Measurements from ENCODE around the gene EYA4.

Gene EYA4

GRCh38 chr6:133404728-133405127 lies 163.6 kb downstream of the EYA4 start:
- DNase-seq: no peak

DNA sequence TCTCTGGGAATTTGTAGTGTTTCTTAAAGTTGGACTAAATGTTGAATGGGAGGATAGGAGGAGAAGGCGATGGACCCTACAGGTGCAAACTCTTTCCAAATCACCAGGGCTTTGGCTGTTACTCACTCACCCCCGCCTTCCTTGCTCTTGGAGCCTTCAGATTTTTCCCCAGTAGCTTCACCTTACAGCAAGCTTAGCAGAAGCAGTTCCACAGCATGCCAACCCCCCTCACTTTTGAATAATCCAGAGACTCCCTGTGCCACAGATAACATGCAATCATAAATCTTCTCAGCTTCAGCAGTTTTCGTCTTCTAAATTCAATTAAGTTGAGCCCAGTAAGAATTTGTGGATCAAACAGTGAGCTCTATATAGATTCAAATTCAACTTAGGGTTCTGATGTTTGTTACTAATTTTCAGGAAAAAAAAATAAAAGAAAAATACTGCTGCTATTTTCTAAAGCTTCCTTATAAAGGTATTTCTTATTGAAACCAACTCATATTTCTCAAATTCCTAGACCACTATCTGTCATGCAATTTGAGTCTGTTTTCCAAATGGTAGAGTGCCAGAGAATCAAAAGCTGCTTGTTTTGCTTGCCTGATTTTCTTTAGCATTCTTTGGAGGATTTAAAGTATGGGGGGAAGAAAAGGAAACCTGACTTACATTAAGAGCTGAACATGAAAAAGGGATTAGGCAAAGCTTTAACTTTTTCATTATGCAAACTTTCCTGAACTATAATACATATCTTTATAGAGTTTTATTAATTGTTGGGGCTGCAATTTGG lies 166.4 kb downstream of the EYA4 start:
- DNase-seq: no peak

- no peak for DNase-seq
Measured at GRCh38 chr6:133408132-133408531, 167.0 kb downstream of the EYA4 start.

- DNase-seq: no peak
Measured at GRCh38 chr6:133408543-133408942, 167.4 kb downstream of the EYA4 start.

- no peak for DNase-seq
Measured at GRCh38 chr6:133410638-133411435, 169.7 kb downstream of the EYA4 start.

GRCh38 chr6:133411757-133412156 lies 170.6 kb downstream of the EYA4 start:
- no peak for DNase-seq

GRCh38 chr6:133415262-133415661 lies 174.1 kb downstream of the EYA4 start:
- no peak for DNase-seq

- DNase-seq: no peak
Measured at GRCh38 chr6:133418108-133418507, 177.0 kb downstream of the EYA4 start.

DNA sequence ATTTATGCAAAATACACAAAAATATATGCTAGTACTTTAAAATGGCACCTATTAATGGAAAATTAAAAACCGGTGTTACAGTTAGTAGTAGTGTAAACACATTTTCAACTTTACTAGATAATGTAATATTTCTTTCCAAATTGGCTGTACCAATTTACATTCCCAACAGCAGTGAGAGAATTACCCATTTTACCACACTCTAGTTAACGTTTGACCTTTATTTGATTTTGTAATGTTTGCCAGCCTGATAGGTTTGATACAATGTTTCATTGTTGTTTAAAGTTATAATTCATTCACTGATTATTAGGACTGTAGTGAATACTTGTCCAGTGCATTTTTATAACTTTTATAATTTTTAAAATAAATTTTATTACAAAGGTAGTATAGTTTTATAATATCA lies 182.1 kb downstream of the EYA4 start:
- DNase-seq: no peak

- no peak for DNase-seq
Measured at GRCh38 chr6:133424359-133424758, 183.2 kb downstream of the EYA4 start.

GRCh38 chr6:133426038-133426437 lies 184.9 kb downstream of the EYA4 start:
- no peak for DNase-seq

DNA sequence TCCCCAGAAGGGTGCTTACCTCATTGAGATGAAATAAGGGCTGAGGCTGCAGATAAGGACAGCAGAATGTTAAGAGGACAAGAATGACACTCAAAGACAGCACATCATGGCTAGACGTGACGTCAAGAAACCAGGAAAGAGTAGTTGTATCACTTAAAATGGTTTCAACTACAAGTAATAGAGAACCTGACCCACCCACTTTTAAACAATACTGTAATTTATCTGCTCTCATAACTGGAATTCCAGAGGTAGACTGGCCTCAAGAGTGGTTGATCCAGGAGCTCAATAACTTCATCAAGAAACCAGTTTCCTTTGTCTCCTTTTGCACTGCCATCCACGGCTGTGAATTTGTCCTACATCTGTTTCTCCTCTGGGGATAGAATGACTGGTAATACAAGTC lies 187.1 kb downstream of the EYA4 start:
- no peak for DNase-seq

GRCh38 chr6:133430530-133430929 lies 189.4 kb downstream of the EYA4 start:
- DNase-seq: no peak

DNA sequence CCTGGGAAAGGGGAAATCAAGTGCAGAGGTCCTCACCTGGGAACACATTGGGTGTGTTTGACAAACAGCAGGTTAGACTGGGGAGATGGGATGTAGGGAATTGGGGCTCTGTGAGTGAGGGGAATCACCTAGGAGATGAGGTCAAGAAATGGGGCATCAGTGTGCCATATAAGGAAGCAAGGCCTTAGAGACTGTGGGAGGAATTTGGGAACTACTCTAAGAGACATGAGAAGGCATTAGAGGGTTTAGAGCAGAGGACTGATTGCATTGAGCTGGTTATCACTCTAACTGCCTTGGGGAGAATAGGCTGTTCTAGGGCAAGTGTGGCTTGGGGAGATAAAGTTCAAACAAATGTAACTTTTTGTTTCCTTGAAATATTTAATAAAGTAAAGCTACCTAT lies 189.9 kb downstream of the EYA4 start:
- no peak for DNase-seq

DNA sequence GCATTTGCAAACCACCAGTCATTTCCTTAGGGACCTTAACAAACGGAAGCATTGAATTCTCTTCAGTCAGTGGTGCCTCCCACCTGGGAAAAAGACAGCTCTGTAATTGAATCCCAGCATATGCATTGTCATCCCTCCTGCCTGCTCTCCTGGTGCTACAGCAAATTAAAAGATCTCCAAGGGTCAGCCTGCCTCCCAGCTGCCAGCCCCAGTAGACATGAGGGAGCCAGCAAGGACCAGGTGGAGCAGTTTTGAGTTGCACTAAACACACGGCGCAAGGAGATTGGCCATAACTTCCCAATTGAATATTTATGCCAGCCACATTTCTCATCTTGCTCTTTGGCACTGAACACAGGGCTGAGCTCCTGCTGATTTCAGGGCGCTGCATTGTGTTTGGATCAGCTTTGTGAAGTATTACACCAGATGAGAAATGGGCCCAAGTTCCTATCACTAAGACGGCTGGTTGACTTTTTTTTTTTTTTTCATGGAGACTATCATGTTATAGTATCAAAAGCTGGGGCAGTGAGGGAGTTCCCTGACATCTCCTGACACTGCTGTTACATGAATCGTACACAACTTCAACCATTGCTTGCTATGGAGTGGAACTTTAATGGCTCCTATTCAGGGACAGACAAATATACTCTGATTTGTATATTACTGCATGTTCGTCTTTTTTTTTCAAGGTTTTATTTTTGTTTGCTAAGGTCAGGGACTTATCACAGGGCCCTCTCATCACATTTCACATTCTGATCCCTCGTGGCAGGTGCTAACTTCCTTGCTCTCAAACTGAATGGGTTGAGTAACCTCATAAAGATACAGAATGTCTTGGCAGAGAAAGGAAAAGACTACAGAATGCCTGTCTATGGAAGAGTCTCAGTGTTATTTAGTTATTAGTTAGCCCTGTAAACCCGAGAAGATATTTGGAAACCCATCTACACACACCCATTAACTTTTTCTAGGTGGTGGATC lies 191.1 kb downstream of the EYA4 start:
- no peak for DNase-seq

DNA sequence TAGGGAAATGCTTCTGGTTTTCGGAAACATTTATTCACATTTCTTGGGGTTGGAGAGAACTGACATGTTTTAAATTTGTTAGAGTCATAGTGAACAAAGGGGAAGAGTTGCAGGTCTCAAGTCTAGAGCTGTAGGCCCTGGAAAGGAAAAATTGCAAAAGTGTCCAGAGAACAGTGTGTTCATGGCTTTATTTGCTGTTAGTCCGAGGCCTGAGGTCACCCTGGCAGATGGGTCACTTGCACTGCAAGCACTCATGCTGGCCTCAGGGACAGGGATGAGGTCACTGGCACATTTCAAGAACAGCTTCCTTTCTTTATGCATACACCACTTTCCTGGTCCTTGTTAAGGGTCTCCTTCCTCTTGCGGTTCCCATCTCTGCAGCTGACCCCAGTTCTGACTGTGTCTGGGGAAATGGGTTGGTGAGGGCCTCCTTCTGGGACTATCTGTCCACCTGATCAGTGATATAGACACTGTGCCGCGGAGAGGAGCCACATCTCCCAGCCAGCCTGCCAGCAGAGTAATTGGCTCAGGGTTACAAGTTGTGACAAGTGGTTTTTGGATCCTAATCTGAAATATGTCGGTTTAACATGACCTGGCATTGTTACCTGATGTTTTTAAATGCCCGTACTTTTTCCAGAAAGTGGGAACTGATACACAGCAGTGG lies 194.0 kb downstream of the EYA4 start:
- DNase-seq: no peak

DNA sequence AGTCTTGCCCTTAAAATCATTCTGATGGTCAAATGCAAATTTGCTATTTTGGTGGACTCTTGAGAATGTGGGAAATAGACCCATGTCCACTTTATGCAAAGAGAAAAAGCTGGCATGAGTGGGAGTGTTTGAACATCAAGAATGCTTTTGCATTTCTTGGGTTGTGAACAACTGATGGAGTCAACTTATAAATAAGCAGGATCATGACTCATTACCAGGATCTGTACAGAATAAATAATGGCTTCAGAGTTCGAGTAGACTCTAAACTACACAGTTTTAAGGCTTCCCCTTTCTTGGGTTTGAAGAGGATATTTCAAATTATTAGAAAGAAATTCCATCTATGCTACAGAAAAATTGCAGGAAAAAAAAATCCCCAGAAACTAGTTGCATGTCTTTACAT lies 195.5 kb downstream of the EYA4 start:
- DNase-seq: no peak

DNA sequence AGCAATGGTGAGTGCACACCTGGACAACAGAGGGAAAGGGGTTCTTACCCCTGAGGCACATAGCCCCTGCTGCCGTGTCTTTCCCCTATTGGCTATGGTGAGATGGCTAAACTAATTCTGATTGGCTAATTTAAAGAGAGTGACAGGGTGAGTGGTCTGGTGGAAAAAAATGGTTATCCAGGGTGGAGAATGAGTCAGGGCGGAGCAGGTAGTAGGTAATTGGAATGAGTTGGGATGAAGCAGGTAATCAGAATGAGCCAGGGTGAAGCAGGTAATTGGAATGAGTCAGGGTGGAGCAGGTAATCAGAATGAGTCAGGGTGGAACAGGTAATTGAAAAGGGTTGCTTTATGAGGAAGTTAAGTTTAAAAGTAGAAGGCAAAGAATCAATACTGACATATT lies 200.3 kb downstream of the EYA4 start:
- DNase-seq: no peak

- no peak for DNase-seq
Measured at GRCh38 chr6:133446789-133447188, 205.6 kb downstream of the EYA4 start.

GRCh38 chr6:133447924-133448323 lies 206.8 kb downstream of the EYA4 start:
- DNase-seq: no peak

DNA sequence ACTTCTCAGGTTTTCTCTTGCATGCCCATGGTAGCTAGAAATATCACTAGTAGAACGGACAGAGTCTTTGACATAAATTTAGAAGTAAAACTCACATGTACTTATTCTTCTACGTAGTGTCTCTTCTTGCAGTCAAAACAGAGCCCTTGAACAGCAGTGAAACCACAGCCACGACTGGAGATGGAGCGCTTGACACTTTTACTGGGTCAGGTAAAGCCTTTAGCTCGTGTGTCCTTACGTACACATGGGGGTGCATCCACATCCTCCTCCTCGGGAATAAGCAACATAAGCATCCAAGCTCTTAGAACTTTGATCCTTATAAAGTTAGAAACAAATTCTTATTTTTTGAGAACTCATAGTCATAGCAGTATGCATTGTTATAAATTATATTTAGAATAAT lies 215.3 kb downstream of the EYA4 start:
- no peak for DNase-seq

DNA sequence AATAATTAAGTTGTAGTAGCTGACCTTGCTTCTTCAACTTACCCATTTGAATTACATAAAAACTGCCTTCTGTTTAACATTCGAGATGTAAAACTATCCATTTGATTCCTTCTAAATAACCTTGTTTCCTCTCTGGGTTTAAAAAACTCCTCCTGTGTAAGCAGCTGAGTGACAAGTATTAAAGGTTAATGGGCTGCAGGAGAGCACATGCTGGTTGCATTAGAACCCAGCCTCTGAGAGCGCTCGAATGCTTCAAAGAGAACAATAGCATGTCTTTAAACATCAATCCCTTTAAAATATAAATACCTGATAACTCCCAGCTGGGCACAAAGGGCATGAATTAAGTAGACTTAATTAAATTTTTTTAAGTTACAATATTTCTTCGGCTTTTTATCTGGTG lies 215.8 kb downstream of the EYA4 start:
- no peak for DNase-seq

GRCh38 chr6:133460101-133460500 lies 218.9 kb downstream of the EYA4 start:
- DNase-seq: no peak
